Measurements from ENCODE around the gene CYFIP2. TPM values are rescaled to one million over a fixed set of nuclear protein-coding genes. Genes with fewer than 3 reads are reported as not detected.

The CYFIP2 gene
- total RNA-seq, 1 experiment from 2014 or later: 2.8 TPM

DNA sequence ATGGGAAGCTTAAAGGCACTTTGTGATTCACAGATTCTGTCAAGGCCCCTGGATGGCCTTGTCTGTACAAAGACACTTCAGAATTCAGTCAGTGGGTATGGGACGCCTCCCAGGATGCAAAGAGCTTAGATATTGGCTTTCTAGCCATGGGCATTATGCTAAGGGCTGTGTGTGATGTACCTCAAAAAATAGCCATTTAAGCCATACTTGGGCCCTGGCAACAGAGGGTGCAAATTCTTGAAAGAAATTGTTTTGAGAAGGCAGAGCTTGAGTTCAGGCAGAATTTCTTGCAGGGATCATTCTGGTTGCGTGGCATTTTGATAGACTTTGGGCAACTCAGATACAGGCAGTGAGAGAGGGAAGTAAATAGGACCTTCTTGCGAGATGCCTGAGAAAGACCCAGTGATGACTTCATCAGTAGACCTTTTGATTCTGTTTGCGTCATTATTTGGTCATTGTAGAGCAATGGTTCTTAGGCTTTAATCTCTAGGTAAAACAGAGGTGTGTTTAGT, 3.9 kb downstream of the CYFIP2 start:
- no peaks in the 10 kb centered on the region for H3K36me3 ChIP-seq
- H3K4me3 ChIP-seq: no peak overlapping the region
- peaks cover 4% of the 10 kb centered on the region; the same call in 1 of the 2 replicates for H3K4me1 ChIP-seq
- H3K27me3 ChIP-seq: peaks cover 24% of the 10 kb centered on the region
- no peak overlapping the region for H3K27ac ChIP-seq
- DNase-seq: no peak
- H3K9me3 ChIP-seq (replicated peaks): no peaks in the 10 kb centered on the region

GRCh38 chr5:157270771-157271170, 4.8 kb downstream of the CYFIP2 start:
- Histone ChIP-seq H3K9me3 (replicated peaks) (no peaks in the 10 kb centered on the region), H3K27ac (no peak overlapping the region), H3K4me1 (peaks cover 4% of the 10 kb centered on the region; the same call in 1 of the 2 replicates), H3K27me3 (peaks cover 17% of the 10 kb centered on the region), H3K36me3 (no peaks in the 10 kb centered on the region), H3K4me3 (no peak overlapping the region)
- DNase-seq: no peak

DNA sequence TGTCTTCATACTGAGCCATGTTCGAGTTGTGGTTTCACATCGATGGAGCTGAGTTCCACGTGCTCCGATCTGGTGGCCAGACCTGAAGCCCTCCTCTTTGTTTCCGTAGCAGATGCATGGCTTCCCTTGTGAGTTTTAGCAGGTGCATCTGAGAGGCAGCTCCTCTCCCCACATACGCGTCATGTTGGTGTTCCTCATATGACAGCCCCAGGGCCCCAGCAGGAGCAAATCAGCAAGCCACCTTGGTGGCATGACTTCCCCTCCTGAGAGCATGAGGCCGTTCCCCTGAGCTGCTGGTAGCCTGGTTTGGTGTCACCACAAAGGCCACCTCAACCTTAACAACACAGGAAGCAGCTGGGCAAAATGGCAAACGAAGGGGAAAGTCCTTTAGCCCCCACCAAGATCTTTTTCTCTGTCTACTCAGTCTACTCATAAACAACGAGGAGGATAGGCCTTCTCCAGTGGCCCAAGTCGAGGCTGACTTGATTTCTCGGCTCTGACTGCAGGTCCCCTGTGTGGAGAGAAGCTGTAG, 5.9 kb downstream of the CYFIP2 start:
- Histone ChIP-seq H3K9me3 (replicated peaks) (no peaks in the 10 kb centered on the region), H3K4me1 (peaks cover 4% of the 10 kb centered on the region; the same call in 1 of the 2 replicates), H3K36me3 (no peaks in the 10 kb centered on the region), H3K4me3 (no peak overlapping the region), H3K27me3 (peaks cover 17% of the 10 kb centered on the region), H3K27ac (no peak overlapping the region)
- DNase-seq: no peak

DNA sequence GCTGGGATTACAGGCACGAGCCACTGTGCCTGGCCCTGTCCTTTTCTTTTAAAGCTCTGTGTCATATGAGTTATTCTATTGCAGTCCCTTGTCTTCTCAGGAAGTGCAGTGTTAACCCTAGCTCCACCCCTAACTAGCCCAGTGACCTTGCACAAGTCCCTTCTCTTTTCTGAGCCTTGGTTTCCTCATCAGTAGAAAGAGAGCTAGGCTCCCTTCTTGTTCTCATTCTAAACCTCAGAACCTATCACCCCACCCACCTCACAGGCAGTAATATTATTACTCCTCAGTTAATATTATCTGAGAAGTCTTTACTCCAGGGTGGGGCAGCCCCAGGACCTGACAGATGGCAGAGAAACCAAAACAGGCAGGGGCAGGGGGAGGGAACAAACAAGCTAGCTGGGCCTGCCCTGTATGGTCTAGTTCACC, 7.2 kb downstream of the CYFIP2 start:
- no peaks in the 10 kb centered on the region for H3K4me1 ChIP-seq

GRCh38 chr5:157275403-157275802, 9.5 kb downstream of the CYFIP2 start:
- no peak overlapping the region for H3K27ac ChIP-seq
- no peaks in the 10 kb centered on the region for H3K9me3 ChIP-seq (replicated peaks)
- DNase-seq: no peak
- no peaks in the 10 kb centered on the region for H3K36me3 ChIP-seq
- no peak overlapping the region for H3K4me3 ChIP-seq
- no peaks in the 10 kb centered on the region; the same call in 1 of the 2 replicates for H3K27me3 ChIP-seq
- H3K4me1 ChIP-seq: no peaks in the 10 kb centered on the region

More for the DNA sequence above, 7.2 kb downstream of the CYFIP2 start:
- Histone ChIP-seq H3K36me3 (no peaks in the 10 kb centered on the region), H3K4me3 (no peak overlapping the region), H3K9me3 (replicated peaks) (no peaks in the 10 kb centered on the region), H3K27ac (no peak overlapping the region), H3K27me3 (peaks cover 5% of the 10 kb centered on the region; the same call in 1 of the 2 replicates)
- no peak for DNase-seq

DNA sequence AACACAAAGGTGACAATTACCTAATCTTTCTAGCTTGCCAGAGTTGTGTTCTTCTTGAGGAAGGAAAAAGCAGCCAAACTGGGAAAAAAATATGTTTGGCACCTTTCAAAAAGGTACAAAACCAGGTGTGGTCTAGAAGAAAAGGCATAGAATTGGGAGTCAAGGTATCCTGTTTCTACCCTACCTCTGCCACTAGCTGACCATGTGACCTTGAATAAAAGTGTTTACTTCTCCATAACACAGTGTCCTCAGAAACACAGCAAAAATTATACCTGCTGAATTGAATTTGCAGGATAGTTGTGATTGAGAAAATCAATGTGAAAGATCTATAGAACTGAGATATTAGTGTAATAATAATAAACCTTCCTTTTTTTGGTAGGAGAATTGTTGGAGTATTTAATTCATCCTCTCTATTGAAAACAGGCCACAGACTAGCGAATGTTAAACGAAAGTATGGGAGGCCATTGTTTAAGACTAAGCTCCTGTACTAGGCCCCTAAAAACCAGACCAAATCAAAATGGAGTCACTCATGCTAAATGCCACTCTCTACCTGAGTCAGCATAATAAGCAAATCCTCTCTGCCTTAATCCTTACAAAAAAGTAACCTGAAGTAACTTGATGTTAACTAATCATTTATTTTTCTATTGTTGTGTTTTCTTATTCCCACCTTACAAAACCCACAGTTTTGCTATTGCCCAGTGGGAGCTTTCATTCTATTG, 12.6 kb downstream of the CYFIP2 start:
- no peaks in the 10 kb centered on the region for H3K4me1 ChIP-seq
- no peak overlapping the region for H3K4me3 ChIP-seq
- DNase-seq: no peak
- H3K27ac ChIP-seq: no peak overlapping the region
- H3K9me3 ChIP-seq (replicated peaks): no peaks in the 10 kb centered on the region
- H3K36me3 ChIP-seq: no peaks in the 10 kb centered on the region
- peaks cover 3% of the 10 kb centered on the region for H3K27me3 ChIP-seq

DNA sequence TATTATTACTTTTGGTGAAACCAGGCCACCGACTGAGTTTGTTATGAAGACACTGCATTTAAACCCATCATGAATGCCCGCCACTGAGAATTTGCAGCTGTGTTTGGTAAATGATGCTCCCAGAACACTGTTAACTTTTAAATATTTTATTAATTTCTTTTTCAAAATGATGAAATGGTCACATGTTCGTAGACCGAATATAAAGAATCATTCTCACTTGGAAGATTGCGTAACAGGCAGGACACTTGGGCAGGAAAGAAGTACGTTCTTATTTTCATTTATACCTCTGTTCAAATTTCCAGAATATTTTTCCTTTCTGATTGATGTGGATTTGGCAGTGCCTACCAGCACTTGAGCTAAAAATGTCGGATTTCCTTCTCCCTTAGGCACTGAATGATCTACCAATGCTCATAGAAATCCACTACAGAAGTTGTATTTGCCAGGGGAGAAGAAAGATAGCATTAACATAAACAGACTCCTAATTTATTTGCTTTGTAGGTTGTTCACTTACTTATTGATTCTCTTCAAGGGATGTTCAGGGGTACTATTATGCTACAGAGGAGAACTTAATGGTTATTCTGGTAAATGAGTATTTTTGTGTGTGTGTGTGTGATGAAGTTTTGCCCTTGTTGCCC, 13.8 kb downstream of the CYFIP2 start:
- no peak overlapping the region for H3K27ac ChIP-seq
- H3K4me3 ChIP-seq: no peak overlapping the region
- no peaks in the 10 kb centered on the region for H3K36me3 ChIP-seq
- peaks cover 3% of the 10 kb centered on the region for H3K27me3 ChIP-seq
- DNase-seq: no peak
- H3K9me3 ChIP-seq (replicated peaks): no peaks in the 10 kb centered on the region
- H3K4me1 ChIP-seq: no peaks in the 10 kb centered on the region

DNA sequence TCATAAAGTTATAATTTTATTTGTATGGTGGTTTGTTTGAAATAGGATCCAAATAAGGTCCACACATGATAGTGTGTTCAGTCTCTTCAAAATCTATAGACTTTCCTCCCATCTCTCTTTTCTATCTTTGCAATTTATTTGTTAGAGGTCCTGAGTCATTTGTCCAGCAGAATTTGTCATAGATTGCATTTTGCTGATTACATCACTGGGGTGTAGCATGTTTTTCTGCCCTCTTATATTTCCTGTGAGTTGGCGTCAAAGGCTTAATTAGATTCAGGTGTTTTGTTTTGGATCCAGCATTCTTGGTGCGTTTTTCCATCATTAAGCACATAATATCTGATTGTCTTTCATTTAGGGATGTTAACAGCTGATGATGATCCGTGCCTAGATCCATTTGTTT, 15.0 kb downstream of the CYFIP2 start:
- Histone ChIP-seq H3K27me3 (peaks cover 3% of the 10 kb centered on the region), H3K9me3 (replicated peaks) (no peaks in the 10 kb centered on the region), H3K27ac (no peak overlapping the region), H3K36me3 (no peaks in the 10 kb centered on the region), H3K4me3 (no peak overlapping the region), H3K4me1 (no peaks in the 10 kb centered on the region)
- DNase-seq: no peak

GRCh38 chr5:157282150-157282549, 16.2 kb downstream of the CYFIP2 start:
- H3K27ac ChIP-seq: no peak overlapping the region
- H3K4me3 ChIP-seq: no peak overlapping the region
- DNase-seq: no peak
- H3K9me3 ChIP-seq (replicated peaks): no peaks in the 10 kb centered on the region
- H3K36me3 ChIP-seq: no peaks in the 10 kb centered on the region
- peaks cover 3% of the 10 kb centered on the region for H3K27me3 ChIP-seq
- H3K4me1 ChIP-seq: no peaks in the 10 kb centered on the region

GRCh38 chr5:157283434-157283833, 17.5 kb downstream of the CYFIP2 start:
- H3K36me3 ChIP-seq: no peaks in the 10 kb centered on the region
- H3K9me3 ChIP-seq (replicated peaks): no peaks in the 10 kb centered on the region
- no peak overlapping the region for H3K4me3 ChIP-seq
- DNase-seq: no peak
- peaks cover 3% of the 10 kb centered on the region for H3K27me3 ChIP-seq
- no peaks in the 10 kb centered on the region for H3K4me1 ChIP-seq
- no peak overlapping the region for H3K27ac ChIP-seq

DNA sequence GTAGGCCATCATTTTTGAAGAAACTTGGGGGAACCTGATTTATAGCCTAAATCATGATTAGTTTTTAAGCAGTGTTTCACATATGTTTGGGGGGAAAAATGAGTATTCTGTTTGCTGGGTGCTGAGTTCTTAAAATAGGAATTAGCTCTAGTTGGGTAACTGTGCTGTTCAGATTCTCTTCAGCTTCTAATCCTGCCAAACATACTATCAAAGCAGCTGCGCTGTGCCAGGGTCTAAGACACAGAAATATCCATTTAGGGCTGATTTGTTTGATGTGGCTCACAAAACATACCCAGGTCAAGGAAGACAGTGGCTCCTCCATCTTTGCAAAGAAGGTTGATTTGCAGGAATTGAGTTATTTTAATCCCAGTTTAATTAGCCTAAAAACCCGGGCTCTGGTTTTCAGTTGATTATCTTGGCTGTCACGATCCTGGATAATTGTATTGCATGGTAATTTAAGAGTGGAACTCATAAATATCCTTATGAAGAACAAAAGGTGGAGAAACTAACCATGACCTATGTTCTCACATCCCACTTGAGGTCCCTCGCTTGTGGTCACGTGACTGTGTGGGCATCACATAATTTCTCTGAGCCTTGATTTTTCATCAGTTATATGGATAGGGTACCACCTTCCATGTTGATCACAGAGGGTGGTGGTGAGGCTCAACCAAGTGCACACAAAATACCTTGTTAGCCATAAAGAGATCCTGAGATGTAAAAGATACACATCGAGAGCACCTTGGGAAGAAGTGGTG, 18.7 kb downstream of the CYFIP2 start:
- Histone ChIP-seq H3K4me3 (no peak overlapping the region), H3K4me1 (no peaks in the 10 kb centered on the region), H3K27me3 (peaks cover 3% of the 10 kb centered on the region), H3K36me3 (no peaks in the 10 kb centered on the region), H3K27ac (no peak overlapping the region), H3K9me3 (replicated peaks) (no peaks in the 10 kb centered on the region)
- DNase-seq: no peak

DNA sequence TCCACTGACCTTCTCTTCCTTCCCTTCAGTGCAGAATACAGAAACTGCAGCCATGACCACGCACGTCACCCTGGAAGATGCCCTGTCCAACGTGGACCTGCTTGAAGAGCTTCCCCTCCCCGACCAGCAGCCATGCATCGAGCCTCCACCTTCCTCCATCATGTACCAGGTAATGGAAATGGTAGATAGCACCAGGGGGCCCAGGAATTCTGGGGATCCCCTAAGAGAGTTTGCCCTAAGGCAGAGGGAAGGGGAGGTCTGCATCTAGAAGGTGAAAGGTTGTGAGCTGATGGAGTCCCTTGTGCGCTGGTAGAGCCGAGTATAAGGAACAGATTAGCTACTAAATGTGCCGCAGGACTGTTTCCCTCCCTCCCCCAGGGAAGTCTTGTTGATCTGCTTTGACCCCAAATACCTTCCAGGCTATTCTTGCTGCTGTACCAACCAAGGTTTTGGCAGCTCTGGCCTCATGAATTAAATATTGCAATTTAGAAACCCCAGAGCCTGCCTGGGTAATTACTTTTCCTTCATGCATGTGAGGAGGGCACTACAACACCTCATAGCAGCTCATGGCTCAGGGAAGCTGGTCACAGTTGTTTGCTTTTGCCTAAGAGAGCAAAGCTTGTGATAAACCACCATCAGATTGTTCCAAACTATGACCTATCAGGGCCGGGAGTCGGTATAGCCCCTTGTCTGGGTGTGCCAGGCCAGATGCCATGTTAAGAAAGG, 19.6 kb downstream of the CYFIP2 start:
- H3K4me3 ChIP-seq: no peak overlapping the region
- peaks cover 3% of the 10 kb centered on the region for H3K4me1 ChIP-seq
- no peaks in the 10 kb centered on the region for H3K36me3 ChIP-seq
- peaks cover 3% of the 10 kb centered on the region; the same call in 1 of the 2 replicates for H3K27me3 ChIP-seq
- H3K9me3 ChIP-seq (replicated peaks): no peaks in the 10 kb centered on the region
- H3K27ac ChIP-seq: no peak overlapping the region
- DNase-seq: no peak

- Histone ChIP-seq H3K27me3 (peaks cover 5% of the 10 kb centered on the region; the same call in 1 of the 2 replicates), H3K9me3 (replicated peaks) (no peaks in the 10 kb centered on the region), H3K4me3 (no peak overlapping the region), H3K27ac (no peak overlapping the region), H3K4me1 (peaks cover 6% of the 10 kb centered on the region), H3K36me3 (no peaks in the 10 kb centered on the region)
- DNase-seq: no peak
Measured at GRCh38 chr5:157286761-157287211, 20.9 kb downstream of the CYFIP2 start.
